B cell (primary cell): ENCODE results near the gene PTPRO.

Experiments
- EZH2 ChIP-seq: IDR thresholded peaks from 2 replicates; pipeline ENCODE4 v1.6.1; 2012; ENCODE audit warnings: borderline replicate concordance, low read depth, mild to moderate bottlenecking, moderate library complexity, low read length; ENCODE audit not compliant: insufficient read depth, poor library complexity, severe bottlenecking
- TF ChIP-seq, protein P1 (sequence below): fragments of 200-600 bp; IDR thresholded peaks from one replicate; pipeline ENCODE4 v1.8.0; 2022; ENCODE audit warnings: antibody characterized with exemption, mild to moderate bottlenecking

DNA sequence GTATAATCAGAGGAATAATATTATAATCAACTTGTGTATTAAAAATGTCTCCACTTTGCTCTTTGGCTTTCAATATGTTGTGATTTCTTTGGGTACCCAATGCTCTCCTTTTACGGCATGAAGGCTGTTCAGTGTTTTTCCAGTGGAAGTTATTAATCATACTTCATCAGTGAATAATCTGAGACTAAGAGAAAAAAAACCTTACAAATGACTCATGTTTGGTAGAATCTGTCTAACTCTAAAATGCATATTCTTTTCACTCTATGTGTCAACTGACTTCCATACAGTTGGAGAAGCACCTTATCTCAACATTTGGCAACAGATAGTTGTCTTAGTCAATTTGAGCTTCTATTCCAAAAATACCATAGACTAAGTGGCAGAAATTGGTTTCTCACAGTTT lies 82.2 kb downstream of the PTPRO start:
- TF ChIP-seq, protein P1, sequence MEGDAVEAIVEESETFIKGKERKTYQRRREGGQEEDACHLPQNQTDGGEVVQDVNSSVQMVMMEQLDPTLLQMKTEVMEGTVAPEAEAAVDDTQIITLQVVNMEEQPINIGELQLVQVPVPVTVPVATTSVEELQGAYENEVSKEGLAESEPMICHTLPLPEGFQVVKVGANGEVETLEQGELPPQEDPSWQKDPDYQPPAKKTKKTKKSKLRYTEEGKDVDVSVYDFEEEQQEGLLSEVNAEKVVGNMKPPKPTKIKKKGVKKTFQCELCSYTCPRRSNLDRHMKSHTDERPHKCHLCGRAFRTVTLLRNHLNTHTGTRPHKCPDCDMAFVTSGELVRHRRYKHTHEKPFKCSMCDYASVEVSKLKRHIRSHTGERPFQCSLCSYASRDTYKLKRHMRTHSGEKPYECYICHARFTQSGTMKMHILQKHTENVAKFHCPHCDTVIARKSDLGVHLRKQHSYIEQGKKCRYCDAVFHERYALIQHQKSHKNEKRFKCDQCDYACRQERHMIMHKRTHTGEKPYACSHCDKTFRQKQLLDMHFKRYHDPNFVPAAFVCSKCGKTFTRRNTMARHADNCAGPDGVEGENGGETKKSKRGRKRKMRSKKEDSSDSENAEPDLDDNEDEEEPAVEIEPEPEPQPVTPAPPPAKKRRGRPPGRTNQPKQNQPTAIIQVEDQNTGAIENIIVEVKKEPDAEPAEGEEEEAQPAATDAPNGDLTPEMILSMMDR: no peak
- TF ChIP-seq EZH2: no peak
